Activated CD8-positive, alpha-beta memory T cell treated with anti-CD3 and anti-CD28 coated beads, Interleukin-2, amount 50 U/mL, for 4 hours (primary cell): Measurements from ENCODE around the gene PRPF6.

Experiments
- DNase-seq: peaks from one replicate; pipeline ENCODE4 v3.0.0-alpha.2; 2020

The PRPF6 gene

DNA sequence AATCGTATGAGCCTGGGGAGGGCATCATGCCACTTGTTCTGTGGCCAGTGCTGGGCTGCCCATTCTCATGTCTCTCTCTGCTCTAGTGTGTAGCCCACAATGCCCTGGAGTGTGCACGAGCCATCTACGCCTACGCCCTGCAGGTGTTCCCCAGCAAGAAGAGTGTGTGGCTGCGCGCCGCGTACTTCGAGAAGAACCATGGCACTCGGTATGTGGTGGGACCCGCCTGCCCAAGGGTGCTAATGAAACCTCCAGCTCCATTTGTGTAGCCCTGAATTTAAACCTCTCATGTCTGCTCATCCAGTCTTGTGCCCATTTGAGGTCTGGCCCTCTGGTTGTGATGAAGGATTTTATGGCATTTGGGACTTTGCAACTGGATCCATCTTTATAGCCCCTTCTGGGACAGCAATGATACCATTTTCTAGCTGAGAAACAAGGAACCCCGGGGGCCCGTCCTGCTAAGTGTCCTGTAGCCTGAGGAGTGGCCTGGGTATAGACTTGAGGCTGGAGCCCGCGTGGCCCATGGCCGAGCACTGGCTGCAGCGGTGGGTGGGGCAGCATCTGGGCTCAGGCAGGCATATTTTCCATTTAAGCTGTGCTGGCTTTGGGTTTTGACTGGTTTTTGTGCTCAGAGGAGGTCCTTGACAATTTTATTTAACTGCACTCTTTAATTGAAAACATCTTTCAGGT is 41.9 kb downstream of the PRPF6 start:
- no peak for DNase-seq

- DNase-seq = no peak
These were observed 42.6 kb downstream of the PRPF6 start for GRCh38 chr20:64023361-64024140.

GRCh38 chr20:64024141-64024990 is 43.4 kb downstream of the PRPF6 start:
- DNase-seq = no peak

DNA sequence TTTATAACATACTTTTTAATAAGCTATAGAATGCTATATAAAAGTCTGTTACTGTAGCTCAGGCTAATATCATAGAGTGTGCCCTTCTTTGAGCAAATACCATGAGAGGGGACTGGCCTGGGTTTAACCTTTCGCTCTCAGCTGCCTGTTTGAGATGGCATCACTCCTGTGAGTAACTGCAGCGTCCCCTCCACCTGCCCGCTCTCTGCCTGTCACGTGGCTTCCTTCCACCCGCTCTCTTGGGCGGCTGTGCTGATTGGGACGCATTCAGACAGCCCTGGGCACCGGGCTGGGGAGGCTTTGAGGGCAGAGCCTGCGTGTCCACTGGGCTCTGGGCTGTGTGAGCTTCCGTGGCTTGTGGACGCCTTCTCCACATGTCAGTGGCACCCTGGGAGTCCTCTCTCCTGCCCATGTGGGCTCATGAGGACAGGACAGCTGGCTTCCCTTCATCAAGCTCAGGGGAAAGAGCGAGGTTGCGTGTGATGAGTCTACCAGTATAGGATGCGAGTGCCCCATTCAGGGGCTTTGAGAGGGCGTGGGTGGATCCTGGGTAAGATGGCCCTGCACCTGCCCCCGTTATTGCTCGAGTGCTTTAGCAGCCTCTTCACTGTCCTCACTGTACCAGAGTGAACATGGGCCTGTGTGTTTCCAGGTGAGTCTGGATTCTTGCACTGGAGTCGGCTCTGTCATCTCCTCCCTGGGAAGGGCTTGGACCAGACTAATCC is 44.3 kb downstream of the PRPF6 start:
- no peak for DNase-seq

DNA sequence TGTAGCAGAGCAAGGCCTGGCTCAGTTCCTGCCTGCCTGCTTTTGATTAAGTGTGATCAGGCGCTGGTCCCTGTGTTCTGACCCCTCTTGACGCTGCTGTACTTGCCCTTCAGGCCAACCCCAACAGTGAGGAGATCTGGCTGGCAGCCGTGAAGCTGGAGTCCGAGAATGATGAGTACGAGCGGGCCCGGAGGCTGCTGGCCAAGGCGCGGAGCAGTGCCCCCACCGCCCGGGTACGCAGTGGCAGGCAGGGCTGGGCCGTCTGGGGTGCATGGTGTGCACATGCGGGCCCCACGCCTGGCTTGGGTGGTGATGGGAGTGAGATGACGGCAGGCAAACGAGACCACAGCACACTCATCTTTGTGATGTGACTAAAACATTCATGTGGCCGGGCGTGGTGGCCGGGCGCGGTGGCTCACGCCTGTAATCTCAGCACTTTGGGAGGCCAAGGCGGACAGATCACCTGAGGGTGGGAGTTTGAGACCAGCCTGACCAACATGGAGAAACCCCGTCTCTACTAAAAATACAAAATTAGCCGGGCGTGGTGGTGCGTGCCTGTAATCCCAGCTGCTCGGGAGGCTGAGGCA is 45.0 kb downstream of the PRPF6 start:
- no peak for DNase-seq

DNA sequence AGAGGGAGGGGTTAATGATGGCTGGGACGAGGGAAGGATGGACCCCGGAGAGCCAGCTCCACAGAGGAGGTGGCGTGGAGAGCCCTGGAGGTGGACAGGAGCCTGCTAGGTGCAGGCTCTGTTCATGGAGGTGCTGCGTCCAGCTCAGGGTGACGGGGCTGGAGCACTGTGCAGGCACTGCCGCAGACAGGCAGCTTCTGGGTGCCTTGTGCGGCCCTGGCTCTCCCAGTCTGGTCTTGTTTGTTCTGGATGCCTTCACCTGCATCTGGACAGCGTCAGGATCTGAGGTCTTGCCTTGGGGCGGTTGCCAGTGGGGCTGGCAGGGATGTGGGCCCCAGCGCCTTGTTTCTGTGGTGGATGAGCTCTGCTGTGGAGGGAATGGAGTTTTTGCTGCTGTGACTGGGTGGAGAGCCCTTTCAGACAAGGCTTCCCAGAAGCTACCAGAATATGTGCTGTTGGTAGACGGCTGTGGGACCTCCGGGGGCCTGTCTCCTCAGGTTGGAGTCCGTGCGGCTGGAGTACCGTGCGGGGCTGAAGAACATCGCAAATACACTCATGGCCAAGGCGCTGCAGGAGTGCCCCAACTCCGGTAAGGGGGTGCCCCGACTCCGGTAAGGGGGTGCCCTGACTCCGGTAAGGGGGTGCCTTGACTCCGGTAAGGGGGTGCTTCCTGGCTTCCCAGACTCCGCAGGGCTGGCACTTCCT is 47.2 kb downstream of the PRPF6 start:
- DNase-seq = no peak

- no peak for DNase-seq
These were observed 48.6 kb downstream of the PRPF6 start for GRCh38 chr20:64029293-64030117.

GRCh38 chr20:64030371-64031134 is 49.6 kb downstream of the PRPF6 start:
- DNase-seq = no peak

- DNase-seq = no peak
These were observed 50.9 kb downstream of the PRPF6 start for GRCh38 chr20:64031822-64032314.

GRCh38 chr20:64032706-64033624 is 52.0 kb downstream of the PRPF6 start:
- DNase-seq = no peak

- no peak for DNase-seq
These were observed 53.1 kb downstream of the PRPF6 start for GRCh38 chr20:64033981-64034493.

- DNase-seq = peak; percentile 43
These were observed 54.4 kb downstream of the PRPF6 start for GRCh38 chr20:64035066-64035932.

DNA sequence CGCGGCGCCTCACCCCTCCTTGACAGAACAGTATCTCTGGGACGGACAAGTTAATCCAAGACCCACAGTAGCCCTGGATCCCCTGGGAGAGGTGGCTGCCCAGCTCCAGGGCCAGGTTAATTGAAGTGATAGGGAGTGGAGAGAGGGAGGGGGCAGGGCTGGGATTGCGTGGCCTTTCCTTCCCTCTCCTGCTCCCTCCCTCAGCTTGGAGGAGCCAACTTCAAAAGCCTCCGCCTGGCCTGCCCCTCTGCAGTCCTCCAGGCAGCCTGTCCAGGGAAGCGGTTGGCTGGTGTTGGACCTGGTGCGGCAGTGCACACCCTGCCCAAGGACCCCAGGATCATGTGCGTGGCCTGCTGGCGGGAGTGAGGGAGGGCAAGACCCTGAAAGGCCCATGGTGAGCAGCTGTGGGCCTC is 55.0 kb downstream of the PRPF6 start, which contains the start of gene C20orf204:
Gene C20orf204, plus strand, starts transcription at position 250 of the 413 bp plus-strand sequence. Its CDS starts 142 bp downstream, at position 392.
- no peak for DNase-seq

DNA sequence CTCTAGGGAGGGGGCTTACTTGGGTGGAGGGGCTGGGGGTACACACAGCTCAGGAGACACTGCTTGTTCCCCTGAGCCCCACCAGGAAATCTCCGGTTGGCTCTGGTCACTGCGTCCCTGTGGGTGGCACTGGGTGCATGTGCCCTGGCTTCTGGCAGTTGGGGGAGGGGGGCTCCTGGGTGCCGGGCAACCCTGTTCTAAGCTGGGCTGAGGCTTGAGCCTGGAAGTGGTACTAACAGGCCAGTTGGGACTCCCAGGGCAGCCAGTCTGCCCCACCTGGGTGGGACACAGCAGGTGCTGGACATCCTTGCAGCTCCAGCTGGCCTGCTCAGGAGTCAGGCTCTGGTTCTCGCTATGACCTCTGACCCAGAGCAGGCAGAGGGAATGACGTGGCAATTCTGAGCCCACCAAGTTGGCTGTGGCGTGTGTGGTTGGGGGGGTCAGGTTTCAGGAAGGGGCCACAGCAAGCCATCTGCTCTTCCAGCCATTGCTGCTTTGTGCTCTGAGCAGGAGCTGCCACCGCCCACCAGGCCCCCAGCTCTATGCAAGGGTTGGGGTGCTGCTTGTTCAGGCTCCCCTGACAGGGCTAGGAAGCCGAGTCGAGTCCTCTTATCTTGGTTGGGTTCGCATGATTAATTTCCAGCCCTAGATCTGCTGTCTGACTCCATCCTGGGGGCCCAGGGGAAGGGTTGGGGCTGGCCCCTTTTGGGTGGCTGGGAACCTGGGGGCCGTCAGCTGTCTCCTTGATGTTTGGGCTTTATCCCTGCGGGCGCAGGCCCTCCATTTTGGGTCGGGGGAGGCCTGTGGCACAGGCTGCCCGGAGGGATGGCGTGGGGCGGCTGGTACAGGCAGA is 55.6 kb downstream of the PRPF6 start:
- DNase-seq = no peak

- DNase-seq = no peak
These were observed 56.2 kb downstream of the PRPF6 start for GRCh38 chr20:64037199-64037497.

DNA sequence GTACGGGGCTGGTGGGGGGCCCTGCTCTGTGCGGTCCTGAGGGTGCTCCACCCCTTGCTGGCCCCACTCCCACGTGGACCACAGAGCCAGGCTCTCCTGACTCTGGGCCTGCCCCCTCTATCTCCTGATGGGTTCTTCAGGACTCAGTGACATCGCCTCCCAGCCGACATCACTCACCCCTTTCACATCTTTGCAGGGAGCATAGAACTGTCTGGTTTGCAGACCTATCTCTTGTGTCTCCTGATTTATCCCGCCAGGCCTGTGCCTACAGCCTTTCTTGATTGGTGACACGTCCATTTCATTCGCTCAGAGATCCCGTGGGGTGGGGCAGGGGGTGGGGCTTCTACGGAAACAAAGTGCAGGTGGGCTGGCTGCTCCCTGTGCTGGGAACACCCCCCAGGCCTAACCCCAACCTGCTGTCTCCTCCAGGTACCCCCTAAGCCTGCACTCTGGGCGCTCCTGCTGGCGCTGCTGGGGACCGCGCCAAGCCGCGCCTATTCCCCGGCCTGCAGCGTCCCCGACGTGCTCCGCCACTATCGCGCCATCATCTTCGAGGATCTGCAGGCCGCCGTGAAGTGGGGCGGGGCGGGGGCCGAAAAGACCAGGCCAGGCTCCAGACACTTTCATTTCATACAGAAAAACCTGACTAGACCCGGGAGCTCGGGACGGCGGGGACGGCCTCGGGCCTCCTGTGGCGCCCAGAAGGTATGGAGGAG is 56.7 kb downstream of the PRPF6 start:
- no peak for DNase-seq
